Parietal lobe (tissue), 1 donor: Measurements from ENCODE around the gene ZNF593. TPM values are rescaled to one million over a fixed set of nuclear protein-coding genes. Genes with fewer than 3 reads are reported as not detected.

ENCODE experiments used
- total RNA-seq: library from RNA; depleted of rRNA; stranded (reverse); fragments of >200 nt; gene quantifications from one replicate; pipeline ENCODE4 v1.2.3, GENCODE V29; 2014

ZNF593 gene
- 13.1 TPM for total RNA-seq

DNA sequence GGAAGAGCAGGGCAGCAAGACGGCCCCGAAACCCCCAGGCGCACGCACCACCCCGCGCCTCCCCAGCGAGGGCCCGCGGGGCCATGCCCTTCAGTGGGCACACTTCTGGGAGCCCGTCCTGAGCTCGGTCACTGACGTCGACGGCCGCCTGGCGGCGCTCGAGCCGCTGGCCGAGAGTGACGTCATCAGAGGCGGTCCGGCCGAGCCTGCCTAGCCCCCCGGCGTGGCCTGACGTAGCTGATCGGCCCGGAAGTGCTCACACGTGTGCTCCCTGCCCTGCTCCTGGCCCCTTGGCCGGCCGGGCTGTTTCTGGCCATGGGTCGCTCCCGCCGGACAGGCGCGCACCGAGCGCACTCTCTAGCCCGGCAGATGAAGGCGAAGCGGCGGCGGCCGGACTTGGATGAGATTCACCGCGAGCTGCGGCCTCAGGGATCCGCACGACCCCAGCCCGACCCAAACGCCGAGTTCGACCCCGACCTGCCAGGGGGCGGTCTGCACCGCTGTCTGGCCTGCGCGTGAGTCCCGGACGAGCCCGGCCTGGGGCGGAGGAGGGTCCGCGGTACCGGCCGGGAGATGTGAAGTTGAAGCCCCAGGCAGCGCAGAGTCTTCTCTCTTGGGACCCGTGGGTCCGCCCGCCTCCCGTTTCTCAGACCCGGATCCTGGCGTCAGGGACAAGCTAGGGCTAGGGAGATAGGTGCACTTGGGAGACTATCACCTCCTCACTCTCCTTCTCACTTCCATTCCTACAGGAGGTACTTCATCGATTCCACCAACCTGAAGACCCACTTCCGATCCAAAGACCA, at the start of gene ZNF593:
Gene ZNF593, plus strand, starts transcription at position 240 of the 803 bp plus-strand sequence. Its CDS starts 76 bp downstream, at position 316.

DNA sequence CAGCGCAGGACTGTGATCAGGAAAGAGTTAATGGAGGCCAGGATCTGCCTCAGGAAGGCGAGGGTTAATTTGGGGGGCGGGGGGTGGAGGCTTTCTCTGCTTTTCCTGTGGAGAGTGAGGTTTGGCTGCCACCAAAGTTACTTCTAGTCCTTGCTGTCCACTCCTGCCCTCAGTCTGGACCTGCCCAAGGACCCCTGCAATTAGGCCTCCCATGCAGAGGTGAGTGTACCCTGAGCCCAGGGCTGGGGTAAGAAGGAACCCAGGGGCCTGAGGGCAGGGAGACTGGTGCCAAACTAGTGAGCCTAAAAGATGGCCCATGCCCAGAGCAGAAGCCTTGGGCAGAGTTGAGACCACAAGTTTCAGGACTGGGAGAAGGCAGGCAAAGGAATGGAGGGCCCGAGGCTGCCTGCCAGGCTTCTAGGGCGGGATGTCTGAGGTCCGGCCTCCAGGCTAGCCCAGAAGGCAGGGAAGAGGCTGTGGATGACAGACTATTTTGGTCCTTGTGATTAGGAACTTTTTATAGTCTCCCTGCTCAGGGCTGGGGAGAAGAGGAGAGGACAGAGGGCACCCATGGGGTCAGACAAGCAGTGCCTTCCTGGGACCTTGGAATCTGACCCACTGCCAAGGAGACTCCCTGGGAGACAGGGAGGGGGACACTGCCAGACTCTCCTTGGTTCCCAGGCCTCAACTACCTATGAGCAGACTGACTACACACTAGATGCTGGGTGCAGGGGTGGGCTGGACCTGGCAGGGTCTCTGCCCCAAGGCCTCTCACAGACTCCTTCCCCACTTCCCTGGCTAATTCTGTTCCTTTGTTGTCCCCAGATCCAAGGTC, 10.6 kb upstream of the ZNF593 start, which contains the start of gene FAM110D:
Gene FAM110D, plus strand, starts transcription at position 172 of the 835 bp plus-strand sequence. CDS start 2,213 bp downstream, outside the sequence.

DNA sequence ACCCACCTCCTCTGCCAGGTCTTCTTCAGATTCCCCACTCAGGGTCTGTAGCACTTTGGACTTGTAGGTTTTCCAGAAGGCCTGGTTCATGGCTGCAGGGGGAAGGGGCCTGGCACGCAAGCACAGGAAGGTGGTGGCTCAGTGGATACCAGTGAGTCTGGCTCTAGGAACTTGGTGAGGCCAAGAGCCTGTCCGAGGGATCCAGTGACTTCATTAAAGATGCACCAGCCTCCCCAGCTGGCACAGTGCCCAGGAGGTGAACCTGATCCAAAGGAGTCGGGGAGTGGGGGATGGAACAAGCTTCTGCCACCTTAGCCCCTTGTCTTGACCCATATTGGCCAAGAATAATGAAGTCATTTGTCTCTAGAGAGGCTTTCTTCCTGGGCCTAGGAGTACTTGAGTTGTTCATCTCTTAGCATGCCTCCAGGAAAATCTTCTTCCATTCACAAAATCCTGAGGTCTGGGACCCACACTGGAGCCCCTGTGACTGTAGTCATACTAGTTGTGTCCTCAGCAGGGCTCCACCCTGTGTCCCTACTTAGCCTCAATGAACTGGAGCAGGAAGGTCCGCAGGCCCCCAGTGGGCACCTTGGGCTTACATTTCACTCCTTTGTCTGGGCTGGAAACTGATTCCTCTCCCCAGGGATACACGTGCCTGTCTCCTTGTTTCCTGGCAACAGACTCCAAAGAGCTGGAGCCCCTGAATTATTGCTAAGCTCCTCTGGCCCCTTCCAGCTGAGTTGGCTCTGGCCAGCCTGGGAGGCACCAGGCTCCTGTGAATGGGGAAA, 1.1 kb upstream of the ZNF593 start, which contains the start of gene C1orf232:
Gene C1orf232, minus strand, starts transcription at position 554 of the 788 bp plus-strand sequence. Its CDS starts 464 bp downstream, at position 90.

GRCh38 chr1:26171084-26172072, 1.7 kb downstream of the ZNF593 start, which contains the start of gene ZNF593OS:
ZNF593OS (minus strand) TSS chr1:26171832; CDS start chr1:26171661, 171 bp downstream.

DNA sequence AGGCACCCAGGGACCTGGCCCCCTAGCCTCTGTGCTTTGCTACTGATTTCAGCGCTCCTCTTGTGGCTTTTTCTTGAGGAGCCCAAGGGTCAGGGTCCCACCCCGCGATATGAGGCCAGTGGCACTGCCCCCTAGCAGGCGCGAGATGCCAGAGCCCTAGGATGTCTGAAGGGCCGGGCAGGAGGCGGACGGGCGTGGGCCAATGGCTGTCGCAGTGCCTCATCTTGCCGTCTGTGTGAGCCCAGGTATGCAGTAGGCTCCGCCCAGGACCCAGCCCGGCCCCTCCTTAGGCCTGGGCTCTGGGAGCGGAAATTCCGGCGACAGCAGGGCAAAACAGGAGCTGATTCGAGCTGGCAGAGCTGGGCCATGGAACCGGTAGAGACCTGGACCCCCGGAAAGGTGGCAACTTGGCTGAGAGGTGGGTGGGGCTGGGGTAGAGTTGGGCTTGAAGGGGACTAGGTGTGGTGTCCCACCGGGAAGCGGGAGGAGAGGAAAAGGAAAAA, 7.5 kb downstream of the ZNF593 start, which contains the start of gene CNKSR1:
Gene CNKSR1, plus strand, starts transcription at position 310 of the 503 bp plus-strand sequence. Its CDS starts 57 bp downstream, at position 367.

DNA sequence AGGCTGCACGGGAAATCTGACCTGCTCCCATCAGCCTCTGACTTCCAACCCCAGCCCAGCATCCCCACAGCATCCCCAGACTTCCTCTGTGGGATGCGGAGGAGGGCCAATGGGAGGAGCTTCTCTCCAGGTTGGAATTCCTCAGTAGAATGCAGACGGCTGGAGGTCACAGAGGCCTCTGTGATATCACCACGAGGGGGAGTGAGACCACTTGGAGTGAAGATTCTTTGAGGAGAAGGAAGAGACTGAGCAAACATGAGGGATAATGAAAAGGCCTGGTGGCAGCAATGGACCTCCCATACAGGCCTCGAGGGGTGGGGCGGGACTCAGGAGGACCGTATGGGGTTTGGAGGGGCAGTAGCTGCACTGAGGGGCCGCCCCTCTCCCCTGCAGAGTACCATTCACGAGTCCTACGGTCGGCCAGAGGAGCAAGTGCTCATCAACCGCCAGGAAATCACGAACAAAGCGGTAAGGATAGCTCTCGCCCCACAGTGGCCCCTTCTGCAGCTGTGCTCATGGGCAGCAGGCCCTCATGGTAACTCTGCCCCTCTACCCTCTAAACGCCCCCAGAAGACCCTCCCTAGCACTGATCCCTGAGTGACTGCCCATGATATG, 20.8 kb downstream of the ZNF593 start, which contains the start of gene CATSPER4:
Gene CATSPER4, plus strand, starts transcription at position 230 of the 615 bp plus-strand sequence. Its CDS starts 26 bp downstream, at position 256.

Other genes starting within 250 kb of the ZNF593 start
- 5.6 TPM for gene PAFAH2, start 171.8 kb upstream of the ZNF593 start, total RNA-seq
- gene EXTL1, start 148.1 kb upstream of the ZNF593 start, total RNA-seq, result 2.2 TPM
- gene SLC30A2, start 123.8 kb upstream of the ZNF593 start, total RNA-seq, result not detected
- not detected for gene TRIM63, start 102.3 kb upstream of the ZNF593 start, total RNA-seq
- 61.3 TPM for gene PDIK1L, start 58.1 kb upstream of the ZNF593 start, total RNA-seq
- 0.31 TPM for gene FAM110D, start 10.8 kb upstream of the ZNF593 start, total RNA-seq
- not detected for gene C1orf232, start 945 bp upstream of the ZNF593 start, total RNA-seq
- not detected for gene ZNF593OS, start 1.9 kb downstream of the ZNF593 start, total RNA-seq
- 7.2 TPM for gene CNKSR1, start 7.6 kb downstream of the ZNF593 start, total RNA-seq
- gene CATSPER4, start 20.7 kb downstream of the ZNF593 start, total RNA-seq, result not detected
- 19.4 TPM for gene CEP85, start 64.3 kb downstream of the ZNF593 start, total RNA-seq
- 16.6 TPM for gene SH3BGRL3, start 110.2 kb downstream of the ZNF593 start, total RNA-seq
- 9.7 TPM for gene UBXN11, start 136.7 kb downstream of the ZNF593 start, total RNA-seq
- not detected for gene CD52, start 148.1 kb downstream of the ZNF593 start, total RNA-seq
- 0.63 TPM for gene CRYBG2, start 184.2 kb downstream of the ZNF593 start, total RNA-seq
- not detected for gene ZNF683, start 202.8 kb downstream of the ZNF593 start, total RNA-seq
- gene LIN28A, start 240.9 kb downstream of the ZNF593 start, total RNA-seq, result not detected